Transverse colon (tissue), 4 donors: Measurements from ENCODE around the gene PIEZO1.
A peak's percentile ranks its signal among the peaks of the same experiment; 100 is the strongest.

Experiments used
- CTCF ChIP-seq, 5 experiments: fragments of 200-600 bp in 3 of 5; fragments of 450-650 bp in 2 of 5; sonication (generic) in 3 of 5; IDR thresholded peaks; 1 replicate in 2 of 5; 2 replicates in 3 of 5; pipeline ENCODE4 v1.5.1; 2016 to 2017; ENCODE audit warnings: antibody characterized with exemption in 5 of 5, inconsistent platforms in 3 of 5, mild to moderate bottlenecking in 2 of 5, moderate library complexity in 1 of 5
- POLR2A ChIP-seq: fragments of 450-650 bp; IDR thresholded peaks from one replicate; pipeline ENCODE4 v1.6.1; 2016; ENCODE audit warnings: antibody characterized with exemption, mild to moderate bottlenecking, moderate library complexity
- POLR2AphosphoS5 ChIP-seq, 3 donors: sonication (generic); formaldehyde crosslinking; IDR thresholded peaks; one replicate each; pipeline ENCODE4 v1.6.1; 2016; ENCODE audit warnings: antibody characterized with exemption in 3 of 3

GRCh38 chr16:88719267-88719932 lies 65.6 kb downstream of the PIEZO1 start:
- no peak for TF ChIP-seq CTCF (IDR thresholded peaks at IDR 0.05)
- no peak for TF ChIP-seq POLR2A
- peak in 2 of 3 donors; percentile 15 to 61 for TF ChIP-seq POLR2AphosphoS5 (IDR thresholded peaks at IDR 0.05)
